Neuronal stem cell (in vitro differentiated cells): ENCODE results near the gene TEAD3.
"Not testable (repeated sequence)": the region's sequence is repeated elsewhere in the genome, so short reads cannot be mapped to it uniquely, and the experiment has no call there.

Experiments
- DNase-seq: peaks from one replicate; pipeline ENCODE4 v3.0.0-alpha.2; 2013; ENCODE audit warnings: low spot score
- H2AFZ ChIP-seq: one replicate; pipeline ENCODE4 v1.6.1; 2013; ENCODE audit warnings: mild to moderate bottlenecking, low read length, inconsistent platforms
- H2AK5ac ChIP-seq: 2 replicates; pipeline ENCODE4 v1.6.1; 2013; ENCODE audit warnings: low read depth, mild to moderate bottlenecking, inconsistent platforms, low read length, moderate library complexity, mixed read lengths
- H2BK120ac ChIP-seq: 2 replicates; pipeline ENCODE4 v1.6.1; 2013; ENCODE audit warnings: low read depth, mild to moderate bottlenecking, inconsistent platforms, low read length, moderate library complexity, mixed read lengths
- H2BK12ac ChIP-seq: one replicate; pipeline ENCODE4 v1.6.1; 2013; ENCODE audit warnings: low read length, inconsistent platforms
- H2BK15ac ChIP-seq: 2 replicates; pipeline ENCODE4 v1.6.1; 2013; ENCODE audit warnings: mild to moderate bottlenecking, low read length, inconsistent platforms, mixed read lengths
- H2BK5ac ChIP-seq: one replicate; pipeline ENCODE4 v1.6.1; 2013; ENCODE audit warnings: inconsistent platforms, mild to moderate bottlenecking, low read length, moderate library complexity
- H3K14ac ChIP-seq: one replicate; pipeline ENCODE4 v1.6.1; 2013; ENCODE audit warnings: low read length, inconsistent platforms
- H3K18ac ChIP-seq: 2 replicates; pipeline ENCODE4 v1.6.1; 2013; ENCODE audit warnings: low read length, inconsistent platforms
- H3K23ac ChIP-seq: 2 replicates; pipeline ENCODE4 v1.6.1; 2013; ENCODE audit warnings: low read depth, mild to moderate bottlenecking, mixed read lengths, low read length, inconsistent platforms; ENCODE audit not compliant: poor library complexity
- H3K27ac ChIP-seq: replicated peaks from 3 replicates; pipeline ENCODE4 v1.5.1; 2013; ENCODE audit warnings: low read length, inconsistent platforms
- H3K27me3 ChIP-seq, 3 experiments: 2 replicates each; pipeline ENCODE4 v1.6.1; 2013; ENCODE audit warnings: low read length in 3 of 3, mild to moderate bottlenecking in 2 of 3, inconsistent platforms in 1 of 3, low read depth in 1 of 3, mixed read lengths in 1 of 3, moderate library complexity in 1 of 3; ENCODE audit not compliant: control insufficient read depth in 3 of 3, insufficient read depth in 3 of 3
- H3K36me3 ChIP-seq, 2 donors: replicated peaks in 1 of 2; 2 replicates each; pipeline ENCODE4 v1.6.1; 2013; ENCODE audit warnings: low read length in 2 of 2; ENCODE audit not compliant: control insufficient read depth in 2 of 2, insufficient read depth in 2 of 2
- H3K4ac ChIP-seq: 2 replicates; pipeline ENCODE4 v1.6.1; 2013; ENCODE audit warnings: inconsistent platforms, mild to moderate bottlenecking, low read length, moderate library complexity
- H3K4me1 ChIP-seq, 2 donors: 1 replicate in 1 of 2; 2 replicates in 1 of 2; pipeline ENCODE4 v1.6.1; 2013; ENCODE audit warnings: low read length in 2 of 2, low read depth in 1 of 2; ENCODE audit not compliant: control insufficient read depth in 2 of 2, insufficient read depth in 1 of 2
- H3K4me2 ChIP-seq: one replicate; pipeline ENCODE4 v1.6.1; 2013; ENCODE audit warnings: mild to moderate bottlenecking, low read length, inconsistent platforms; ENCODE audit not compliant: insufficient read depth, poor library complexity, severe bottlenecking
- H3K4me3 ChIP-seq, 2 donors: 2 replicates each; pipeline ENCODE4 v1.5.1; 2013; ENCODE audit warnings: low read length in 2 of 2, mild to moderate bottlenecking in 2 of 2, inconsistent platforms in 1 of 2, moderate library complexity in 1 of 2
- H3K79me1 ChIP-seq: one replicate; pipeline ENCODE4 v1.6.1; 2013; ENCODE audit warnings: low read depth, mild to moderate bottlenecking, inconsistent platforms, low read length, moderate library complexity
- H3K9ac ChIP-seq: one replicate; pipeline ENCODE4 v1.6.1; 2013; ENCODE audit warnings: mild to moderate bottlenecking, low read depth, low read length, inconsistent platforms; ENCODE audit not compliant: poor library complexity
- H3K9me3 ChIP-seq, 2 donors: replicated peaks in 1 of 2; 2 replicates each; pipeline versions ENCODE3 to v1.6.1; 2013; ENCODE audit warnings: low read length in 2 of 2, mild to moderate bottlenecking in 2 of 2, inconsistent platforms in 1 of 2, low read depth in 1 of 2, mixed read lengths in 1 of 2, moderate library complexity in 1 of 2; ENCODE audit not compliant: control insufficient read depth in 2 of 2, insufficient read depth in 1 of 2
- H4K8ac ChIP-seq: one replicate; pipeline ENCODE4 v1.6.1; 2013; ENCODE audit warnings: low read depth, mild to moderate bottlenecking, inconsistent platforms, low read length, moderate library complexity
- H4K91ac ChIP-seq: one replicate; pipeline ENCODE4 v1.6.1; 2013; ENCODE audit warnings: low read length, low read depth, mild to moderate bottlenecking, inconsistent platforms; ENCODE audit not compliant: poor library complexity
- WGBS, 2 donors: extraction: QIAGEN DNeasy Blood & Tissue Kit; methylation state at CpG; one replicate each; pipeline ENCODE4 v1.1.7; 2013; ENCODE audit warnings: missing lambda C conversion rate in 2 of 2, mixed read lengths in 1 of 2; ENCODE audit not compliant: insufficient read length in 2 of 2, insufficient replicate concordance in 1 of 2; ENCODE audit errors: extremely low coverage in 2 of 2; 5-methylcytosine and 5-hydroxymethylcytosine counted together

Gene TEAD3

DNA sequence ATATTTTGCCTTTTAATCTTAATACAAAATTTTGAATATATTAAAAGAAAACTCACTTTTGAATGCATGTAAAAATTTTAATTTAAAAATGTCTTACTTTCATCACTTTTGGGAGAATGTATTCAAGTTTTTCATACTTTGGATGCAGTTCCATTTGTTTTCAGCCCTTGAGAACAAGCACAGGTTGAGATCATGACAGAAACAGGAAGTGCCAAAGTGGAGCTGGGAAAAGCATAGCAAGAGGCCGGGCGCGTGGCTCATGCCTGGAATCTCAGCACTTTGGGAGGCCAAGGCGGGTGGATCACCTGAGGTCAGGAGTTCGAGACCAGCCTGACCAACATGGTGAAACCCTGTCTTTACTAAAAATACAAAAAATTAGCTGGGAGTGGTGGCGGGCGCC lies 21.1 kb upstream of the TEAD3 start:
- H3K9me3 ChIP-seq, H2BK5ac ChIP-seq, H3K23ac ChIP-seq, H3K27me3 ChIP-seq, H3K27ac ChIP-seq, H3K9ac ChIP-seq, DNase-seq, H3K4me1 ChIP-seq, H3K4me2 ChIP-seq, H3K14ac ChIP-seq, H2BK15ac ChIP-seq, H3K4me3 ChIP-seq, H2BK120ac ChIP-seq, H3K79me1 ChIP-seq, H3K18ac ChIP-seq, H4K8ac ChIP-seq, H3K4ac ChIP-seq, H4K91ac ChIP-seq, H2AK5ac ChIP-seq, H2AFZ ChIP-seq, H2BK12ac ChIP-seq, H3K36me3 ChIP-seq: not testable (repeated sequence)
- no CpG with 5 or more reads among the region's 7 CpGs for WGBS, 2 donors

DNA sequence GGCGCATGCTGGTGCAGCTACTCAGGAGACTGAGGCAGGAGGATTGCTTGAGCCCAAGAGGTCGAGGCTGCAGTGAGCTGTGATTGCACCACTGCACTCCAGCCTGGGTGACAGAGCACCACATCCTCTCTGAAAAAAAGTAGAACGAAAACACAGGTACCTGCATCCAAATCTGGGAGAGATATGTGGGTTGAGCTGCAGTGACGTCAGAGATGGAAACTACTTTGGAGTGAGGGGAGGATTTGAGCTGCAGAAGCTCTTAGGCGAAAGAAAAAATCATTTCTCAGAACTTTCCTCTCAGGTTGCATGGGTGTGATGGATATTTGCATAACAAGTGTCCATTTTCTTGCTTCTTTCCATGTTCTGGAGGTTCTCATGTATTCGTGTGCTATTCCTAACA lies 19.8 kb upstream of the TEAD3 start:
- no peaks in the 10 kb centered on the region for H3K79me1 ChIP-seq
- H2BK15ac ChIP-seq = no peak overlapping the region
- no peak overlapping the region for H2BK12ac ChIP-seq
- H3K27me3 ChIP-seq = no peaks in the 10 kb centered on the region
- no peaks in the 10 kb centered on the region for H3K9me3 ChIP-seq
- H4K8ac ChIP-seq = no peak overlapping the region
- H3K14ac ChIP-seq = no peak overlapping the region
- no peak overlapping the region for H3K27ac ChIP-seq
- H2BK120ac ChIP-seq = no peak overlapping the region
- H3K9ac ChIP-seq = no peak overlapping the region
- no peak overlapping the region for H2BK5ac ChIP-seq
- no CpG with 5 or more reads among the region's 6 CpGs for WGBS, 2 donors
- no peak overlapping the region for H3K4me3 ChIP-seq
- H4K91ac ChIP-seq = no peak overlapping the region
- no peak for DNase-seq
- no peak overlapping the region for H2AFZ ChIP-seq
- no peak overlapping the region for H3K4ac ChIP-seq
- no peaks in the 10 kb centered on the region for H3K36me3 ChIP-seq
- H3K18ac ChIP-seq = no peak overlapping the region
- H3K4me2 ChIP-seq = no peak overlapping the region
- no peak overlapping the region for H3K23ac ChIP-seq
- peaks cover 5 to 10% of the 10 kb centered on the region in 2 donors for H3K4me1 ChIP-seq
- no peak overlapping the region for H2AK5ac ChIP-seq

DNA sequence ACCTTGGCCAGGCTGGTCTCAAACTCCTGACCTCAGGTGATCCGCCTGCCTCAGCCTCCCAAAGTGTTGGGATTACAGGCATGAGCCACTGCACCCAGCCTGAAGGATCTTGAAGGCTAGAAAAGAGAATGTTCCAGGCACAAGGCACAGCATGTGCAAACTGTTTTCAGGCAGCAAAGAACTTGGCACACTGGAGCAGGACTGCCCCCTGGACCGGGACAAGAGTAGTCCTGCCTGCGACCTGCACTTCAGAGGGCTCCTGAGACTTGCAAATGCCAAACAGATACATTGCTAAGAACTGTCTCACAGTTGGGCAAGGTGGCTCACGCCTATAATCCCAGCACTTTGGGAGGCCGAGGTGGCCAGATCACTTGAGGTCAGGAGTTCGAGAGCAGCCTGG lies 19.1 kb upstream of the TEAD3 start:
- Histone ChIP-seq H3K4me1 (peaks cover under 1 to 14% of the 10 kb centered on the region in 2 donors), H3K18ac (peak overlapping the region; percentile 64)
- WGBS, 2 donors = no CpG with 5 or more reads among the region's 6 CpGs
- H2BK5ac ChIP-seq, H3K27ac ChIP-seq, H3K4me3 ChIP-seq, H2BK15ac ChIP-seq, H2BK120ac ChIP-seq, DNase-seq, H3K9ac ChIP-seq, H3K4ac ChIP-seq, H2AFZ ChIP-seq, H3K9me3 ChIP-seq, H3K27me3 ChIP-seq, H3K4me2 ChIP-seq, H4K91ac ChIP-seq, H3K36me3 ChIP-seq, H2AK5ac ChIP-seq, H3K14ac ChIP-seq, H3K79me1 ChIP-seq, H4K8ac ChIP-seq, H2BK12ac ChIP-seq, H3K23ac ChIP-seq: not testable (repeated sequence)

DNA sequence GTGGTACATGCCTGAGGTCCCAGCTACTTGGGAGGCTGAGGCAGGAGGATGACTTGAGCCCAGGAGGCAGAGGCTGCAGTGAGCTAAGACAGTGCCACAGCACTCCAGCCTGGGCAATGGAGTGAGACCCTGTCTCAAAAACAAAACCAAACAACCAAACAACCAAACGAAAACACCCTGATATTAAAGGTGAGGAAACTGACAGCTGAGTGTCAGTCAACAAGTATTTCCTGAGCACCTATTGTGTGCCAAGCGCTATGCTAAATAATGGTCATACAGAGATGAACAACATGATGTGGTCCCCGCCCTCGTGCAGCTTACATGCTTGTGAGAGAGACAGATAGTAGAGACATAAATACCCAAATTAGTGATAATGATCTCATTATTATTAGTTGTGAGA lies 17.7 kb upstream of the TEAD3 start:
- peaks cover 0 to 17% of the 10 kb centered on the region in 2 donors for H3K4me1 ChIP-seq
- no peak overlapping the region for H2BK12ac ChIP-seq
- no peak overlapping the region for H4K8ac ChIP-seq
- no peak overlapping the region for H2AK5ac ChIP-seq
- no peak overlapping the region for H3K4me2 ChIP-seq
- DNase-seq = no peak
- H3K14ac ChIP-seq = no peak overlapping the region
- H3K27ac ChIP-seq = no peak overlapping the region
- H3K9me3 ChIP-seq = no peaks in the 10 kb centered on the region
- H2AFZ ChIP-seq = no peak overlapping the region
- no peak overlapping the region for H4K91ac ChIP-seq
- no peak overlapping the region for H3K4ac ChIP-seq
- peak overlapping the region; percentile 85 for H2BK15ac ChIP-seq
- H3K27me3 ChIP-seq = peaks cover 0 to 9% (median 5%) of the 10 kb centered on the region in 3 experiments
- WGBS, 2 donors = no CpG with 5 or more reads among the region's 4 CpGs
- no peaks in the 10 kb centered on the region for H3K36me3 ChIP-seq
- H3K18ac ChIP-seq = no peak overlapping the region
- H3K4me3 ChIP-seq = no peak overlapping the region
- no peak overlapping the region for H2BK5ac ChIP-seq
- no peak overlapping the region for H3K9ac ChIP-seq
- no peak overlapping the region for H2BK120ac ChIP-seq
- H3K79me1 ChIP-seq = no peaks in the 10 kb centered on the region
- H3K23ac ChIP-seq = no peak overlapping the region
